GM19043 (cell line): ENCODE data around the gene PRG2.

ENCODE experiments used
- ATAC-seq: cut with Tn5 transposase; IDR thresholded peaks from one replicate; pipeline ENCODE4 v1.9.1; 2021; ENCODE audit warnings: low read depth; ENCODE audit not compliant: unreplicated experiment

Gene PRG2

DNA sequence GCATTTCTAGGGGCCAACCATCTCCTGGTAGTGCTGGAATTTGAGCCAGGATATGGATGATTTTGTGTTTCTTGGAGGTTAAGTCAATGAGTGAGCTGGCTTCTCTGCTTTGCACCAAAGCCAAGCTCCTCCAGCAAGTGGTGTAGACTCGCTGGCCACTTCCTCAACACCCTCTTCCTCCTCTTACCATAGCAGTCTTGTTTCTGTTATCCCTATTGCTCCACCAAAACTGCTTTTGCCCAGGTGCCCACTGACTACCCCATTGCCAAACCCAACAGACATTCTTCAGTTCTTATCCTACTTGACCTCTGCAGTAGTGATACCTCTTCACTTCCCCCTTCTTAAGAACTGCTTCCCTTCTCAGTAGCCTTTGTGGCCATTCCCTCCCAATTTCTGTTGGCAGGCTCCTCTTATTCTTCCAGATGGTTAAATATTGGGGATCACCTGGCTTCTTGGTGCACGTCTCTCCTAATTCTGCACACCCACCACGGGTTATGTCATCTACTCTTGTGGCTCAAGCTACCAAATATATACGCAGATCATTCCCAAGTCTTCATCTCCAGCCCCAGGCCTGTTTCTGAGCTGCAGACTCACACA, 7.0 kb upstream of the PRG2 start:
- ATAC-seq, result no peak

DNA sequence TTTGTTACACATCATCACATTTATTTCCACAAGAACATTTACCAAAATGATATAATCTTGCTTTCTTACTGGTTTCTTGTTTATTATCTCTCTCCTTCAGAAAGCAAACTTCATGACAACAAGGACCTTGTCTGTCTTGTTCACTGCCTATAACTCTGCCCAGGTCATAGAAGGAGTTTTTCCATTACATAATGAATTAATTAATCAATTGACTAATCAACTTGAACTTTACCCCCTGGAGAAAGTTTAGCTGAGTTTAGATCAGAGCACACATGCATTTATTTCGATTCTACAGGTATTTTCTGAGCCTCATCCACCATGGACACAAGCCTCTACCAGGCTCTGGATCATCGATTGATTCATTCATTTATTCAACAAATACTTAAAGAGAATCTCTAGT, 6.3 kb upstream of the PRG2 start:
- ATAC-seq, result no peak

DNA sequence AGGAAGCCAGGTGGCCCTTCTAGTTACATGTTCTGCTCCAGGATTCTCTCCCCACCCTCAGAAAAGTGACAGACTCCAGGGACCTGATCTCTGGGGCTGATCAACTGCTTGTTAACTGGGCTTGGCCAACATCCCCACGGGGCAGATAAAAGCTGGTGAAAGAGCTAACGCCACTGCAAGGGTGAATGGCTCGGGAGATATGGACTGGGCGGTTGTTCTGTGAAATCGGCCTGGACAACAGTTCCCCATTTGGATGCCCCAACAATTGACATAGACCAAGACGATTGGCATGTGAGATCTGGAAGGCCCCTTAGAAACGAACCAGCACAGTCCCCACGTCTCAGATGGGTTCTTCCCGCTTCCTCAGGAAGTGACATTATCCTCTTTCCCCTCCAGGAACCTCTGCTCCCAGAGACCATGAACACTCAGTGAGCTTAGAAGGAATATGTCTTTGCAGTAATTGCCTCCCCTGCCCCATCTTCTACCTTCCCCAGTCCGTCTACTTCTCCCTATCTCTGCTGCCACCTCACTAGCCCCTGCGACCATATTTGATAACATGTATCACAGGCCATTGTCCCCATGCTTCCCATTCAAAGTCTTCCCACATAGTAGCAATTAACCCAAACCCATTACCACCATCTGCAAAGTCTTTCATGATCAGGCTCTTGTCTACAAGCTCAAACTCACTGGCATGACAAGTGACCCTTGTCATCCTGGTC, 5.6 kb upstream of the PRG2 start:
- no peak for ATAC-seq

DNA sequence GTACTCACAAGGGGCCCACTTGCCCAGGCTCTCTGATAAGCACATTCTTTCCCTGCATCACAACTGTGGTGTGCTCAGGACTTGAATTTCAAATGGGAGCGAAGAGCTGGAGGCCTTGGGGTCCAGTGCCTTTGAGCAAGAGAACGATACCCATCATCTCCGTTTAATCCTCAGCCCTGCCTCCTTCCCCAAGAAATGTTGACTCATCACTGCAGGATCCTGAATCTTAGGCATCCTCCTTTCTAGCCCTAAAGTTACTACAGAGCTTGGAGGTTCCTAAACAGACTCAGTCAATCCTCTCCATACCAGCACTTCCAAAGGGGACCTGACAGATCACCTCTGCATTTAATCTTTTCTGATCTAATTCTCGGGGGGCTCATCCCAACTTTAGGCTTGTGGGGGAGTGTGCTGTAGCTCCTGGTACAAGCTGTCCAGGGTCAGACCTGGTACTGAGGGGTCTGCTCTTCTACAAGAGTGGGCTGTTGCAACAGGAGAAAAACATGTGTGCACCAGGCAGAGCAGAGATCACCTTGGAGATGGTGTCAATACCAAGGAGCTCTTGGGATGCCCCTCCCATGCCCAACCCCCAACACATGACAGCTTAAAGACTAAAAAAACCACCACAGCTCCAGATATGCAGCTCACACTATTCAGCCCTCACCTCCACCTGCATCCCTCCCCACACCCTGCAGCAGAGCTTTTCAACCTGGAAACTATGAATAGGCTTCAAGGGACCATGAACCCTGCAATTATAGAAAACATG, 3.9 kb upstream of the PRG2 start:
- ATAC-seq, result no peak

DNA sequence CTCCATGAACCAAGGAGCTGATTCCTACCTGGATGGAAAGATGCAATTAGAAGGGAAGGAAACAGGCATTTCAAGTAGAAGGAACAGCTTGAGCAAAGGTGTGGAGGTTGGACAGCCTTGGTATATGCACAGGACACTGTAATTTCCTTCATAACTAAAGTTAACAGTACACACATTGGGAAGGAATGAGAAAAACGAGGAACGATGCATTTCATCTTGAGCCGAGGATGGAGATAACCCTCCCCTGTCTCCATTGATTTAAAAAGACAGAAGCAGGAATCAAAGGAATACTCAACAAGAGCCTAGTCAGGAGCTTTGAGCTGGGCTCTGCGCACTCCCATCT, 2.3 kb upstream of the PRG2 start:
- ATAC-seq, result no peak

DNA sequence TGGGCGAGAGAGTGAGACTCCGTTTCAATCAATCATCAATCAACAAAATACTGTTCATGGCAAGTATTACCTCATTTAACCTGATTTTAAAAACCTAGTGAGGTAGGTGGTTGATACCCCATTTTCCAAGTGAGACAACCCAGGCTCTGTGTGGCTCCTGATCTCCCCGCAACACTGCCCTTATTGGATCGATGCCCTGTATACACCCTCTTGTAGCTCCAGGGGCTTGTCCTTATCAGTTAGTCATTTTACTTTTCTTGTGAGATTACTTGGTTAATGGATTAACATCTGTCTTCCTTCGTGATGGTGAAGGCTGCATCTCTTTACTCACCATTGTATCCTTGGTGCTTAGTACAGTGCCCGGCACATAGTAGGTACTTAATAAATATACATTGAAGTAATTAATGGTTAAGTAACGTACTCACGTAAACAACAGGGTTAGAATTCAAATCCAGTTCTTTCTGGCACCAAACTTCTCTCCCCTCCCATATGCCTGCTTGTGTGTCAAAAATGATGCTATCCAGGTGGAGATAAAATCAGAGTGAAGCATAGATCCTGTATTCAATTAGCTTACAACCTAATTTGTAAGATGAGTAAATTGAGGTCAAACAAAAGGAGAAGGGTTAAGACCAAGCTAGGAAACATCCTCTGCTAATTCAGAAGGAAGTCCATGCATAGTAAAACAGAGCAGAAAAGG, 1.8 kb upstream of the PRG2 start:
- no peak for ATAC-seq

DNA sequence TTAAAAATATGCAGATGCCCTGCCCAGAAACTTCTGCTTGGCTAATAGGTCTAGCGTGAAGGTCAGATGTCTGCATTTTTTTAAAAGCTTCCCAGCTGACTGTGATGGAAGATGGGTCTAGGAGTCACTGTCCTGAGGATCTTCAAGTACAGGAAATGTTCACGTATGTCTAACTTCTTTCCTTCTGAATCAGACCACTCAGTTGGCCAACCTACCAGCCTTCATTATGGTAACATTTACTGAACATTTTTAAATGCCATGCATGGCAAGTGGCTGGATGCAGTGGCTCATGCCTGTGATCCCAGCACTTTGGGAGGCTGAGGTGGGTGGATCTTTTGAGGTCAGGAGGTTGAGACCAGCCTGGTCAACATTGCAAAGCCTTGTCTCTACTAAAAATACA, 1.1 kb upstream of the PRG2 start:
- ATAC-seq, result no peak

DNA sequence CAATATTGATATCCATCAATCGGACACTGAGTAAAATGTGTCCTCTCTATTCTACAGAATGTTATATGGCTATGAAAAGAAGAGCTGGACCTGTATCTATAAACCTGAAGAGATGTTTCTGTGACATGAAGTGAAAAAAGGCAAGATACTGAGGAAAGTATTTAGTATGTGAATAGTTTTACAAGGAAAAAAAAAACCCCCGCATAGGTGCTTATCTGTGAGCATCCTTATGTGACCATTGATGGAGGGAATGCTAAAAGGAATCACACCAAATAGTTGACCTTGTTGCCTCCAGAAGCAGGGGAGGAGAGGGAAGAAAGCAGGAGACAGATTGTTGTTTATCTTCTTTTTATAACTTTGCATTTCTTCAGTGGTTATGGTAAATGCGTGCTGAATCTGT, 661 bp upstream of the PRG2 start:
- no peak for ATAC-seq

DNA sequence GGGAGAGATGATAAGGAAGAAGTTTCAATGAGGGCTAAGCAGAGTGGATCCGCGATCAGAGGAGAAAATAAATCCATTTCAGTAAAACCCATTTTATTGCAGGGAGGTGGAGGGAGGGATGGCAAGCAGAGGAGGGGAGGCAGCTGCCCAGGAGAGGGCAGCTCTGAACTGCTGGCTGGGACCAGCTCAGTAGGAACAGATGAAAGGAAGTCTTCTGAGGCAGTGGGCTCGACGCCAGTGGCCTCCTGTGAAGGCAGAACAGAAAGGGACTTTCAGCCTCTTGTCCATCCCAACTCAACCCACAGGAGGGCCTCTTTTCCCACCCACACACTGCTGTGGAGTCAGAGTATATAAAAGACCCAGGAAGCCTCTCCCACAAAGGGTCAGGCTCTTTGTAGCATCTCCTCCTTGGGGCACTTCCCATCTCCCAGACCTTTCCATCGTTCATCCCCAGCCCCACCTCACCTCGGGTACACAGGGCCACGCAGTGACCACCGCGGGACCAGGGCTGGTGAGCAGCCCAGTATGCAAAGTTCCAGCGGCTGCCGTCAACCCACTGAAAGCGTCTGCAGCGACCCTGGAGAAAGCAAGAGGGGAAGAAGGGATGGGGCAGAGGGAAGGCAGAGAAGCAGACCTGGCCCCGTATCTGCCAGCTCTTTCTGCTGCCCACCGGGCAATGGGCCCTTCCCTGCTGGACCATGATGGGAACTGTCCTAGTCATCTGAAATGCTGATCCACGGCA, 3.0 kb downstream of the PRG2 start:
- ATAC-seq, result no peak

DNA sequence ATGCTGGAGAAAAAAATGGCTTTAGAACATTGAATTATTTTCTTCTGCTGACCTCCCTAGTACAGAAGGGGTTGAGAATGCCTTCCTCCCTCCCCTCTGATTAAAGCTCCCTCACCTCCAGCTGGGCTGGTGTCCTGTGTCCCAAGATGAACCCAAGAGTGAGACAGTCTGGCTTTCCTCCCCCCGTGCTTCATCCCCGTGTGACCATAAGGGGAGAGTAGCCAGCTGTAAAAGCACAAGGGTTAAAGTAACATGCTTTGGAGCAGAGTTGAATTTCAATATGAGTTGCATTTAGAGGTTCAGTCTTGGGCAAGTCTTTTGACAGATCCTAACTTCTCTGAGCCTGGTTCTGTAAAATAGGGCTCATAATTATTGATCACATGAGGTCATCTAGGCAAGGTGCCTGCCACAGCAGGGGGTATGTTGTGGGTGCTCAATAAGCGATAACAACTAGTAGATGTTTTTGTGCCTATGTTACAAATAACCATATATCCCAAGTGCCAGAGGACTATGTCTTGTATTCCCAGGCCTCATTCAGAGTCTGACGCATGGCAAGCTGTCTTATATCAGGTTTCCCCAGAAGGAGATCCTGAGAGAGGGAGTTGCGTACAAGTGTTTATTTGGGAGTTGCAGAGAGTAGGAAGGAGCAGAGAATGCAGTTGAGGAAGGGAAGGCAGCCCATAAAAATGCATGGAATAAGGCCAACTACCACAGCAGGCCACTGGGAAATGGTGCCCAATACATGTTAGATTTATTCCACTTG, 4.1 kb downstream of the PRG2 start:
- no peak for ATAC-seq

DNA sequence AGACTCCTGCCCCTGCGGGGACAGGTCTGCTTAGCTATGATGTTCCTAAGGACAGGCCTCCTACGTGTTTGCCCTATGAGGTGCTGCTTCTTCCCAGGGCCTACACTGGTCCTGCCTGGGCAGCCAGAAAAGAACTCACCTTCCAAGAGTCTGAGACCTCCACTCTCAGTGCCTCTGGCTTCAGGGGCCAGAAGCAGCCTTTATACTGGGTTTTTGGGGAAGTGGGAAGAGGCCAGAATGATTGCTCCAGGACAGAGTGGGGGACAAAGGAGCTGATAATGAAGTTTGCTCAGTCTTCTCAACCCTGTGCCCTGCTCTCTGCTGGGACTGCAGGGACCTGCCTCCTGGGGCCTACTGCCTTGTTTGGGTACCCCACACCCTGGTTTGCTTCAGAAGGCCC, 9.5 kb downstream of the PRG2 start, which contains the start of gene PRG3:
PRG3 (minus strand) TSS at position 176 of the 400 bp plus-strand sequence. CDS start 442 bp downstream, outside the sequence.
- no peak for ATAC-seq

DNA sequence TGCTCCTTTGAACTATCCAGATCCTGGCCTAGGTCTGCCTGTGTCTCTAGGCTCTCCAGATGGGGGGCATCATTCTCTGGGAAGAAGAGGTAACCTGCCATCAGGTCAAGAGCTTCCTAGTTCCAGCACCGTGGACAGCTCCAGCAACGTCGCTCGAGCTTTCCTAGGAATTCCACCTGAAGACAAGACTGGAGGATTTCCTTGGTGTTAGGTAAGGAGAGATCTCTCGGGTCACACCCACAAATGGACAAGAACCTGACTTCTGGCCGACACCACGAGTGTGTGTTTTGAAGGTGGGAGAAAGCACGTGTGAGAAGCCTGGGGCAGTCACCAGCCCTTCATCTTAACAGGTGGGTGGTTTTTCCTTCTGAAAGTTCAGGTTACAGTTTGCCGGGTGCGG, 10.7 kb downstream of the PRG2 start:
- ATAC-seq, result no peak

DNA sequence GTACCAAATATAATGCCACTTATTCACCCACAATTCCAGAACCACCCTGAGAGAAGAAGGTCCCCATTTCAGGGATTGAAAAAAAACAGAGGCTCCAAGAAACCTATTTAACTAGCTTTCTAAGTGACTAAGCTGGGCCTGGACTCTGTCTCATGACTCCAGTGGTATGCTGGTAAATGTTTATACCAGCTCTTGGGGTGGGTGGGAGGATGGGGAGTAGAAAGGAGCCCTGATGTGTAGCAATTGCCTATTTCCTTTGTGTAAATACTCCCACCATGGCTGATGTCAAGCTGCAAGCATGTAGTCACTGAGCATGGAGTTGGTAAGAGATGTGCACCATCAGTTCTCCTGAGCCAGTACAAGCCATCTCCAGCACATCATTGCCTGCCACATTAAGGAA, 12.3 kb downstream of the PRG2 start:
- no peak for ATAC-seq

DNA sequence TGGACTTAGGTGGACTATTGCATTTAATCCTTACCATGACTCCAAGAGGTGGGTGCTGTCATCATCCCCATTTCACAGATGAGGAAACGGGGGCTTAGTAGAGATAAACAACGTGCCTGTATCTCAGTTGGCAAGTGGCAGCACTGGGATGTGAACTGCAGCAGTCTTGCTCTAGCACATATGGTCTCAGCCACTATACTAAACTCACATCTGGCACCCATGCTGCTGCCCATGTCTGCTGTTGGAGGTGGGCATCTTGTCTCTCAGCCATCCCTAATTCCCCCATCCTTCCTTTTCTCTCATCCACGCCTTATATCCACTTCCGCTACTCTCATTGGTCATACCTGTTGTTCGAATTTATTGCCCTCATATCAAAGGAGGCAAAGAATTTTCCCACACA, 13.3 kb downstream of the PRG2 start:
- ATAC-seq, result no peak

DNA sequence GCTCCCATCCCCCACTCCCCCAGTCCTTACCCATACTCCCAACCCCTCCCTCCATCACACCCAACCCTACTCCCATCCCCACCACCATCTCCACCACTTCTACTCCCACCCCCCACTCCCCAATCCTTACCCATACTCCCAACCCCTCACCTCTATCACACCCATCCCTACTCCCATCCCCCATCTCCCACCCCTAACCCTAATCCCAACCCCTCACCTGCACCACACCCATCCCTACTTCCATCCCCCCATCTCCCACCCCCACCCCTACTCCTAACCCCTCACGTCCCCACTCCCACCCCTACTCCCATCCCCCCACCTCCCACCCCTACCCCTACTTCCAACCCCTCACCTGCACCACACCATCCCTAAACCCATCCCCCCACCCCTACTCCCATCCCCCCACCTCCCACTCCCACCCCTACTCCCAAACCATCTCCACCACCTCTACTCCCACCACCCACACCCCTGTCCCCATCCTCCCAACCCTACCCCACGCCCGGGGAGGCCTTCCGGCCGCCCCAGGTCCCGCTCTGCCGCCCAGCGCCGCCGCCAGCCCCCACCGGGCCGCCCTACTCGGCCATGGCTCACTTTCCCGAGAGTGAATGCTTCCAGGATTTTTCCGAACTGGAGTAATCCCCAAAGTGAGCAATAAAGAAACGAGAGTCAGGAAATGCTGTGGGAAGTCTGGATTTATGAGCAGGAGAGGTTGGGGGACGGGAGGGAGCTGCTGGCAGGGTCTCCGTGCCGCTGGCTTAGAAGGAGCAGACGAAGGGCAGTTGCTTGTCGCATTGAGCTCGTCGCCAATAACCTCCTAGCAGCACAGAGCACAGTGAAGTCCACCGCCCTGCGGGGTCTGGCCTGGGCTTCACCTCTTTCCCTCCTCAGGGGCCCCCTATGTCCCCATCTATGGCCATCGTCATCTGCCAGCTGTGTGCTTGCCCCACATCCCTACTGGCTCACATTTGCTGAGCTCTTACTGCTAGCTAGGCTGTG, 14.1 kb downstream of the PRG2 start:
- ATAC-seq, result no peak

DNA sequence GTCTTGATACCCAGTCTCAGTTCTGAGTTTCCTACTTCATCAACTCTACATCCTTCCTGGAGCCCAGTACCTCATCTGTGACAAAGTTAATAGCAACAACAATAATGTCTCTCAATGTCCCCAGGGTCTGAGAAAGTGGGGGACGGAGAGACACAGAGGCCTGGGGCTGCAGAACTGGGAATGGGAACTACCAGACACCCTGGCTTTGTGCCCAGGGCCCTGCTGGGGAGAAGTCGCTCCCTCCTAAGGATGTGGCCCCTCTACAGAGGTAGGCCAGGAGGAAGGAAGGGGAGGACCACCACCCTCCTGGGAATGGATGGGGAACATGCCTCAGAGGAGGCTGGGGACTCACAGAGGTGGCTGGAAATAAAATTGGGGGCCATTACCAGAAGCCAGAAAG, 15.0 kb downstream of the PRG2 start:
- ATAC-seq, result no peak

DNA sequence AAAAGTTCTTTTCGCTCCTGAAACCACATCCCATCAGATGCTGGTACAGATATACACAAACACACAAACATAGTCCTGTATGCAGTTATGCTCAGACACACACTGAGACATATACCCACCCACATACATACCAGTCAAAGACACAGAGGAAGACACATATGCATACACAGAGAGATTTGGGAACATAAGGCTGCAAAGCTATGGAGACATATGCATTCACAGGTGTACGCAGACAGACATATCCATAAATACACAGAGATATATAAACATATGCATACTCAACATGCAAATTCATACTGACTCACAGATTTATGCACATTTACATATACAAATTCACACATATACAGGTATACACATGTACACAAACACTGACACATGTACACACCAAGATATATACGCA, 15.5 kb downstream of the PRG2 start:
- ATAC-seq, result no peak

DNA sequence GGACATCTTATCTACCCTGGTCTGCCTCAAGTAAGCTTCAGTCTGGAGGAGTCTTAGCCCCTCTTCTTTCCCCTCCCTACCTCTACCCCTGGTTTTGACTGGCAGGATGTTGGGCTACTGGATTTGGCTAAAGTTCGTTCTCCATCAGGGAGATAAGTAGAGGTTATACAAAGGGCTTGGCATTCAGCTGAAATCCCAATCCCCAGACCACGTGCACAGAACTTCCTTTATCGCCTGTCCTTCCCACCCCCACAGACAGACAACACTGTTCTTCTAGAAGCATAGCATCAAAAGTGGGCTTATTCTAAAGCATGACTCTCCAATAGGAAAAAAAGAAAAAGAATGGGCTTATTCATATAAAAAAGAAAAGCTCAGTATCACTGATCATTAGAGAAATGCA, 17.3 kb downstream of the PRG2 start:
- no peak for ATAC-seq

DNA sequence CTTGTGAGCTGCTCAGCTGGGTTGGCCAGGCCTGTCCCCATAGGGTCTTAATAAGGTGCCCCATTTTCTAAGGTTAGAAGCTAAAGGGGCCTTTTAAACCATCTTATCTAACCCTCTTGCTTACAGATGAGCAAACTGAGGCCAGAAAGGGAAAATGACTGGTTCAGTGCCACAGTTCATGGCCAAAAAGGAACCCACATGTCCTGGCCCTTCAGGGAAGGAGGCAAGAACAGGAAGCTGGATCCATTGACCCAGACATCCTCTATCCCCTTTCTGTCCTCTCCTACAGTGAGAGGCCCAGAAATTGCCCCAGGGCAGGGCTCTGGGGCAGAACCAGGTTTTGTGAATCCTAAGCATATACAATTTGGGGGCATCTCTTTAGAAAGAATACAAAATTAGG, 19.5 kb downstream of the PRG2 start:
- no peak for ATAC-seq
